Nephron (organoid): Measurements from ENCODE around the gene IDS.
"Not testable (repeated sequence)": the region's sequence is repeated elsewhere in the genome, so short reads cannot be mapped to it uniquely, and the experiment has no call there.

ENCODE experiments used
- H3K27ac Mint-ChIP-seq, 3 experiments: 2 replicates each; pipeline ENCODE4 v1.8.0; 2020; ENCODE audit warnings: mixed read lengths in 3 of 3, mild to moderate bottlenecking in 2 of 3, moderate library complexity in 1 of 3
- H3K27me3 Mint-ChIP-seq: 2 replicates; pipeline ENCODE4 v1.8.0; 2021; ENCODE audit warnings: low read depth, mild to moderate bottlenecking, moderate library complexity, mixed read lengths
- H3K36me3 Mint-ChIP-seq: 2 replicates; pipeline ENCODE4 v1.8.0; 2020; ENCODE audit warnings: low read depth, mixed read lengths
- H3K4me1 Mint-ChIP-seq: 2 replicates; pipeline ENCODE4 v1.8.0; 2020; ENCODE audit warnings: mixed read lengths
- H3K4me3 Mint-ChIP-seq, 3 experiments: 2 replicates each; pipeline ENCODE4 v1.8.0; 2020; ENCODE audit warnings: mild to moderate bottlenecking in 3 of 3, mixed read lengths in 3 of 3, moderate library complexity in 2 of 3
- H3K9me3 Mint-ChIP-seq: 2 replicates; pipeline ENCODE4 v1.8.0; 2020; ENCODE audit warnings: mixed read lengths
- TF ChIP-seq, protein P1 (sequence below), 3 experiments: fragments of 200-600 bp; sonication (generic); IDR thresholded peaks; one replicate each; pipeline ENCODE4 v1.5.0; 2021; ENCODE audit warnings: antibody characterized with exemption in 3 of 3; ENCODE audit not compliant: unreplicated experiment in 3 of 3

IDS gene

GRCh38 chrX:149505671-149506070 is 565 bp upstream of the IDS start:
- Mint-ChIP-seq H3K27me3 (peaks cover 5% of the 10 kb centered on the region), H3K36me3 (no peaks in the 10 kb centered on the region), H3K27ac (peak overlapping the region; percentile 5 to 83 (median 40)), H3K4me1 (peaks cover 12% of the 10 kb centered on the region), H3K4me3 (peak overlapping the region; percentile 85 to 86 (median 85)), H3K9me3 (peaks cover 10% of the 10 kb centered on the region)
- TF ChIP-seq, protein P1, sequence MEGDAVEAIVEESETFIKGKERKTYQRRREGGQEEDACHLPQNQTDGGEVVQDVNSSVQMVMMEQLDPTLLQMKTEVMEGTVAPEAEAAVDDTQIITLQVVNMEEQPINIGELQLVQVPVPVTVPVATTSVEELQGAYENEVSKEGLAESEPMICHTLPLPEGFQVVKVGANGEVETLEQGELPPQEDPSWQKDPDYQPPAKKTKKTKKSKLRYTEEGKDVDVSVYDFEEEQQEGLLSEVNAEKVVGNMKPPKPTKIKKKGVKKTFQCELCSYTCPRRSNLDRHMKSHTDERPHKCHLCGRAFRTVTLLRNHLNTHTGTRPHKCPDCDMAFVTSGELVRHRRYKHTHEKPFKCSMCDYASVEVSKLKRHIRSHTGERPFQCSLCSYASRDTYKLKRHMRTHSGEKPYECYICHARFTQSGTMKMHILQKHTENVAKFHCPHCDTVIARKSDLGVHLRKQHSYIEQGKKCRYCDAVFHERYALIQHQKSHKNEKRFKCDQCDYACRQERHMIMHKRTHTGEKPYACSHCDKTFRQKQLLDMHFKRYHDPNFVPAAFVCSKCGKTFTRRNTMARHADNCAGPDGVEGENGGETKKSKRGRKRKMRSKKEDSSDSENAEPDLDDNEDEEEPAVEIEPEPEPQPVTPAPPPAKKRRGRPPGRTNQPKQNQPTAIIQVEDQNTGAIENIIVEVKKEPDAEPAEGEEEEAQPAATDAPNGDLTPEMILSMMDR (IDR thresholded peaks at IDR 0.05; ENCODE audit: unreplicated experiment in 3 of 3) = no peak

- H3K27ac Mint-ChIP-seq = peak overlapping the region in 2 of 3 experiments; percentile 48 to 83
- H3K9me3 Mint-ChIP-seq = peaks cover 10% of the 10 kb centered on the region
- peaks cover 5% of the 10 kb centered on the region for H3K27me3 Mint-ChIP-seq
- peak overlapping the region; percentile 85 to 86 (median 85) for H3K4me3 Mint-ChIP-seq
- TF ChIP-seq, protein P1 (IDR thresholded peaks at IDR 0.05; ENCODE audit: unreplicated experiment in 3 of 3) = no peak
- H3K4me1 Mint-ChIP-seq = peaks cover 7% of the 10 kb centered on the region
- H3K36me3 Mint-ChIP-seq = peaks cover 6% of the 10 kb centered on the region
Observed at GRCh38 chrX:149504226-149504914, 736 bp downstream of the IDS start.

DNA sequence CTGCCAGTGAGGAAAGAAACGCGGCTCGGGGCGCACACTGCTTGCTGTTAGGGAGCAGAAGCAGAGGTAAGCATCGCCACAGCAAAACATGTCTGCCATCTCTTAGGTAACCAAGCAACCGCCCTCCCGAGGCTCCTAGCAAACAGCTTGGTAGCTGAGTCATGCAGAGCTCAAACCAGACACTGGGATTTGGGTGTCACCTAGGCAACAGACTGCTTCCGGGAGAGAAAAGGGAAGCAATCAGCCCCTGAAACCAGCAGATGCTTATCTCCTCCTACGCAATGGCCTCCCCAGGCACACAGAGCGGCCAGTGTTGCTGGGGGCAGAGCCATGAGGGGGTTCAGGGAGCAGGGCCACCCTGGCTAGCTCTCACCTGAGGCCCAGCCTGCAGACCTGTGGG is 1.7 kb downstream of the IDS start:
- H3K4me3 Mint-ChIP-seq, H3K36me3 Mint-ChIP-seq, H3K27me3 Mint-ChIP-seq, H3K27ac Mint-ChIP-seq, H3K4me1 Mint-ChIP-seq: not testable (repeated sequence)
- peaks cover 10% of the 10 kb centered on the region for H3K9me3 Mint-ChIP-seq

DNA sequence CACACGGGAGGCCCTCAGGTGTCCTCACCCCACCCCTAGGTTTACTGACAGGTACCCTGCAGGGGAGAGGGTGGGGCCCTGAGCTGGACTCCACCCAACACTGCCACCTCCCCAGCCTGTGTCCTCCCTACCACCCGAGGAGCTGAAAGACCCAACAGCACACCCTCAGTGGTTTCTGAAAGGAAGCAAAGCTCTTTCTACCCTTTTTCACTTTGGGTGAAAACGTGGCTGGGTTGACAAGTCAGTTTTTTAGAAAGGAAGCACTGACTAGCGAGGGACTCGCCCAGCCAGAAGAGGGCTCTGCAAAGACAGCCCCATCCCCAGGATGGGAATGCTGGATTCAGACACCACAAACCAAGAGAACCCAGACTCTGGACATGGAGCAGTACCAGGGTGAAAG is 2.2 kb downstream of the IDS start:
- H3K4me3 Mint-ChIP-seq, H3K27ac Mint-ChIP-seq, H3K36me3 Mint-ChIP-seq, H3K27me3 Mint-ChIP-seq, H3K4me1 Mint-ChIP-seq: not testable (repeated sequence)
- H3K9me3 Mint-ChIP-seq = peaks cover 10% of the 10 kb centered on the region

GRCh38 chrX:149499766-149500165 is 5.3 kb downstream of the IDS start:
- Mint-ChIP-seq H3K36me3 (peaks cover 29% of the 10 kb centered on the region), H3K4me3 (no peak overlapping the region), H3K9me3 (peaks cover 5% of the 10 kb centered on the region), H3K27me3 (no peaks in the 10 kb centered on the region), H3K4me1 (no peaks in the 10 kb centered on the region), H3K27ac (no peak overlapping the region)
- TF ChIP-seq, protein P1 (IDR thresholded peaks at IDR 0.05; ENCODE audit: unreplicated experiment in 3 of 3) = no peak

GRCh38 chrX:149498767-149499166 is 6.3 kb downstream of the IDS start:
- Mint-ChIP-seq H3K9me3 (no peaks in the 10 kb centered on the region), H3K36me3 (peaks cover 30% of the 10 kb centered on the region), H3K4me1 (no peaks in the 10 kb centered on the region), H3K4me3 (no peak overlapping the region), H3K27ac (no peak overlapping the region), H3K27me3 (no peaks in the 10 kb centered on the region)
- TF ChIP-seq, protein P1 (IDR thresholded peaks at IDR 0.05; ENCODE audit: unreplicated experiment in 3 of 3) = no peak

GRCh38 chrX:149497626-149498025 is 7.5 kb downstream of the IDS start:
- peaks cover 30% of the 10 kb centered on the region for H3K36me3 Mint-ChIP-seq
- no peaks in the 10 kb centered on the region for H3K4me1 Mint-ChIP-seq
- no peak overlapping the region for H3K27ac Mint-ChIP-seq
- H3K4me3 Mint-ChIP-seq = no peak overlapping the region
- H3K9me3 Mint-ChIP-seq = no peaks in the 10 kb centered on the region
- H3K27me3 Mint-ChIP-seq = no peaks in the 10 kb centered on the region
- TF ChIP-seq, protein P1 (IDR thresholded peaks at IDR 0.05; ENCODE audit: unreplicated experiment in 3 of 3) = no peak
